SW 1271 (cell line): ENCODE measurements around the gene PKD2L2.
"Not testable (repeated sequence)": the region's sequence is repeated elsewhere in the genome, so short reads cannot be mapped to it uniquely, and the experiment has no call there.

Experiments used
- DNase-seq, 2 experiments: peaks; one replicate each; lab custom pipeline; 2025; lab: John Stamatoyannopoulos, UW

PKD2L2 gene

GRCh38 chr5:137888863-137889759 is at the start of gene PKD2L2:
TSS of gene PKD2L2 (plus strand) at chr5:137889457. CDS start at chr5:137889492, 35 bp downstream.
- peak; percentile 81 to 90 for DNase-seq

GRCh38 chr5:137842296-137842695 is 47.0 kb upstream of the PKD2L2 start:
- DNase-seq: no peak

- no peak for DNase-seq
Measured at GRCh38 chr5:137843676-137844299, 45.5 kb upstream of the PKD2L2 start.

GRCh38 chr5:137845472-137845871 is 43.8 kb upstream of the PKD2L2 start:
- DNase-seq: no peak

GRCh38 chr5:137847687-137848086 is 41.6 kb upstream of the PKD2L2 start:
- DNase-seq: no peak

- not testable (repeated sequence) for DNase-seq
Measured at GRCh38 chr5:137853165-137853564, 36.1 kb upstream of the PKD2L2 start.

- no peak for DNase-seq
Measured at GRCh38 chr5:137856201-137856600, 33.1 kb upstream of the PKD2L2 start.

GRCh38 chr5:137856916-137857862 is 32.1 kb upstream of the PKD2L2 start:
- no peak for DNase-seq

- no peak for DNase-seq
Measured at GRCh38 chr5:137858223-137858916, 30.9 kb upstream of the PKD2L2 start.

- no peak for DNase-seq
Measured at GRCh38 chr5:137858954-137859353, 30.3 kb upstream of the PKD2L2 start.

- no peak for DNase-seq
Measured at GRCh38 chr5:137862251-137862650, 27.0 kb upstream of the PKD2L2 start.

- DNase-seq: not testable (repeated sequence)
Measured at GRCh38 chr5:137863653-137864052, 25.6 kb upstream of the PKD2L2 start.

GRCh38 chr5:137866541-137867388 is 22.5 kb upstream of the PKD2L2 start:
- DNase-seq: no peak

- no peak for DNase-seq
Measured at GRCh38 chr5:137867664-137868063, 21.6 kb upstream of the PKD2L2 start, which contains the start of gene MYOT. TSS of gene MYOT (plus strand) at chr5:137867860. CDS start at chr5:137870652, 2,792 bp downstream.

GRCh38 chr5:137870647-137871339 is 18.5 kb upstream of the PKD2L2 start:
- DNase-seq: no peak

- DNase-seq: no peak
Measured at GRCh38 chr5:137871571-137871970, 17.7 kb upstream of the PKD2L2 start.

- DNase-seq: no peak
Measured at GRCh38 chr5:137872466-137872865, 16.8 kb upstream of the PKD2L2 start.

- no peak for DNase-seq
Measured at GRCh38 chr5:137876101-137876500, 13.2 kb upstream of the PKD2L2 start.

- DNase-seq: no peak
Measured at GRCh38 chr5:137880313-137880712, 8.9 kb upstream of the PKD2L2 start.

- no peak for DNase-seq
Measured at GRCh38 chr5:137887831-137888230, 1.4 kb upstream of the PKD2L2 start.
